ENCODE data around the gene RSPO4.

GRCh38 chr20:920311-920710 is 81.8 kb downstream of the RSPO4 start:
- TF ChIP-seq CTCF (IDR thresholded peaks at IDR 0.05 in 2 of 3, conservative IDR thresholded peaks at IDR 0.05 in 1 of 3; ENCODE audit: insufficient read depth in 2 of 3, low read depth in 1 of 3, low read length in 3 of 3) (no peak), HOMEZ (CRISPR knock-in tag; IDR thresholded peaks at IDR 0.05) (no peak), CREB1 (IDR thresholded peaks at IDR 0.05) (no peak), CREB1 (CRISPR knock-in tag; IDR thresholded peaks at IDR 0.05) (no peak), EP300 (IDR thresholded peaks at IDR 0.05; ENCODE audit: low read length) (no peak), EZH2 (IDR thresholded peaks at IDR 0.05; ENCODE audit: borderline replicate concordance, low read depth, low read length) (no peak), SAP30 (IDR thresholded peaks at IDR 0.05; ENCODE audit: borderline replicate concordance, insufficient read depth, low read depth, low read length, poor library complexity, severe bottlenecking) (no peak)
- TF ChIP-seq, protein P1, sequence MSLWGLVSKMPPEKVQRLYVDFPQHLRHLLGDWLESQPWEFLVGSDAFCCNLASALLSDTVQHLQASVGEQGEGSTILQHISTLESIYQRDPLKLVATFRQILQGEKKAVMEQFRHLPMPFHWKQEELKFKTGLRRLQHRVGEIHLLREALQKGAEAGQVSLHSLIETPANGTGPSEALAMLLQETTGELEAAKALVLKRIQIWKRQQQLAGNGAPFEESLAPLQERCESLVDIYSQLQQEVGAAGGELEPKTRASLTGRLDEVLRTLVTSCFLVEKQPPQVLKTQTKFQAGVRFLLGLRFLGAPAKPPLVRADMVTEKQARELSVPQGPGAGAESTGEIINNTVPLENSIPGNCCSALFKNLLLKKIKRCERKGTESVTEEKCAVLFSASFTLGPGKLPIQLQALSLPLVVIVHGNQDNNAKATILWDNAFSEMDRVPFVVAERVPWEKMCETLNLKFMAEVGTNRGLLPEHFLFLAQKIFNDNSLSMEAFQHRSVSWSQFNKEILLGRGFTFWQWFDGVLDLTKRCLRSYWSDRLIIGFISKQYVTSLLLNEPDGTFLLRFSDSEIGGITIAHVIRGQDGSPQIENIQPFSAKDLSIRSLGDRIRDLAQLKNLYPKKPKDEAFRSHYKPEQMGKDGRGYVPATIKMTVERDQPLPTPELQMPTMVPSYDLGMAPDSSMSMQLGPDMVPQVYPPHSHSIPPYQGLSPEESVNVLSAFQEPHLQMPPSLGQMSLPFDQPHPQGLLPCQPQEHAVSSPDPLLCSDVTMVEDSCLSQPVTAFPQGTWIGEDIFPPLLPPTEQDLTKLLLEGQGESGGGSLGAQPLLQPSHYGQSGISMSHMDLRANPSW (CRISPR knock-in tag; IDR thresholded peaks at IDR 0.05) = no peak
